OCI-LY1 (cell line): ENCODE data around the gene MAML2.

Experiments used
- H2AFZ ChIP-seq: fragments of 200-600 bp; sonication (generic), shearing (Covaris generic); 2 replicates; pipeline ENCODE4 v1.6.0; 2014; ENCODE audit warnings: antibody characterized with exemption, mild to moderate bottlenecking, low read length
- H3F3A ChIP-seq: fragments of 200-600 bp; sonication (generic), shearing (Covaris generic); 2 replicates; pipeline ENCODE4 v1.6.0; 2014; ENCODE audit warnings: mild to moderate bottlenecking, antibody characterized with exemption, low read length, moderate library complexity; ENCODE audit not compliant: insufficient read depth
- H3K27ac ChIP-seq: fragments of 200-600 bp; sonication (generic); 2 replicates; pipeline ENCODE4 v1.5.1; 2014; ENCODE audit warnings: low read length, mixed run types, mild to moderate bottlenecking, low read depth; ENCODE audit not compliant: poor library complexity, severe bottlenecking
- H3K27me3 ChIP-seq: fragments of 200-600 bp; sonication (generic); 2 replicates; pipeline ENCODE4 v1.6.0; 2014; ENCODE audit warnings: antibody characterized with exemption, mild to moderate bottlenecking, low read length, moderate library complexity; ENCODE audit not compliant: insufficient read depth
- H3K36me3 ChIP-seq: fragments of 200-600 bp; sonication (generic); 2 replicates; pipeline ENCODE4 v1.6.1; 2014; ENCODE audit warnings: mild to moderate bottlenecking, antibody characterized with exemption, low read length, moderate library complexity, mixed read lengths; ENCODE audit not compliant: insufficient read depth
- H3K4me1 ChIP-seq: fragments of 200-600 bp; sonication (generic); 2 replicates; pipeline ENCODE4 v1.5.1; 2014; ENCODE audit warnings: mild to moderate bottlenecking, low read length, moderate library complexity; ENCODE audit not compliant: insufficient read depth, severe bottlenecking
- H3K4me2 ChIP-seq: fragments of 200-600 bp; sonication (generic), shearing (Covaris generic); 2 replicates; pipeline ENCODE4 v1.6.1; 2014; ENCODE audit warnings: low read length
- H3K4me3 ChIP-seq: fragments of 200-600 bp; sonication (generic); 2 replicates; pipeline ENCODE4 v1.5.1; 2014; ENCODE audit warnings: low read length, low read depth, mild to moderate bottlenecking, mixed read lengths; ENCODE audit not compliant: poor library complexity, severe bottlenecking
- H3K79me2 ChIP-seq: fragments of 200-600 bp; shearing (Covaris generic); 2 replicates; pipeline ENCODE4 v1.6.1; 2016; ENCODE audit warnings: mixed run types, low read length, mixed read lengths; ENCODE audit not compliant: insufficient read depth
- H3K9ac ChIP-seq: fragments of 200-600 bp; sonication (generic), shearing (Covaris generic); 2 replicates; pipeline ENCODE4 v1.6.1; 2014; ENCODE audit warnings: mild to moderate bottlenecking, low read length, mixed read lengths
- H3K9me2 ChIP-seq: fragments of 200-600 bp; sonication (generic), shearing (Covaris generic); 2 replicates; pipeline ENCODE4 v1.6.1; 2014; ENCODE audit warnings: low read depth, mild to moderate bottlenecking, low read length, mixed read lengths
- H3K9me3 ChIP-seq: fragments of 200-600 bp; shearing (Covaris generic); 2 replicates; pipeline ENCODE4 v1.6.1; 2014; ENCODE audit warnings: low read length, mixed read lengths
- H4K20me1 ChIP-seq: fragments of 200-600 bp; sonication (generic), shearing (Covaris generic); 2 replicates; pipeline ENCODE4 v1.6.0; 2016; ENCODE audit warnings: mild to moderate bottlenecking, low read length; ENCODE audit not compliant: insufficient read depth
- CTCF ChIP-seq: fragments of 200-600 bp; sonication (generic), shearing (Covaris generic); IDR thresholded peaks from 2 replicates; pipeline ENCODE4 v1.5.1; 2017; ENCODE audit warnings: mild to moderate bottlenecking, antibody characterized with exemption, low read length, moderate library complexity, mixed read lengths
- EZH2 ChIP-seq: fragments of 200-600 bp; sonication (generic), shearing (Covaris generic); IDR thresholded peaks from 2 replicates; pipeline ENCODE4 v1.8.0; 2017; ENCODE audit warnings: borderline replicate concordance, mixed run types, mild to moderate bottlenecking, antibody characterized with exemption, low read length, moderate library complexity, mixed read lengths

Gene MAML2

GRCh38 chr11:96043291-96043690 lies 299.7 kb downstream of the MAML2 start:
- H2AFZ ChIP-seq, result no peak overlapping the region
- H3K9me2 ChIP-seq, result no peaks in the 10 kb centered on the region
- no peaks in the 10 kb centered on the region for H3K27me3 ChIP-seq
- no peak overlapping the region for H3K4me2 ChIP-seq
- H3F3A ChIP-seq, result no peaks in the 10 kb centered on the region
- H3K4me3 ChIP-seq, result no peak overlapping the region
- H3K9ac ChIP-seq, result no peak overlapping the region
- no peak for TF ChIP-seq EZH2
- TF ChIP-seq CTCF, result no peak
- H4K20me1 ChIP-seq, result no peaks in the 10 kb centered on the region
- H3K27ac ChIP-seq, result no peak overlapping the region
- no peaks in the 10 kb centered on the region for H3K36me3 ChIP-seq
- no peaks in the 10 kb centered on the region for H3K9me3 ChIP-seq
- no peaks in the 10 kb centered on the region for H3K79me2 ChIP-seq
- H3K4me1 ChIP-seq, result no peaks in the 10 kb centered on the region

GRCh38 chr11:96038046-96038445 lies 304.9 kb downstream of the MAML2 start:
- H2AFZ ChIP-seq, result no peak overlapping the region
- no peaks in the 10 kb centered on the region for H4K20me1 ChIP-seq
- H3K4me1 ChIP-seq, result no peaks in the 10 kb centered on the region
- H3K9me2 ChIP-seq, result no peaks in the 10 kb centered on the region
- H3K9me3 ChIP-seq, result no peaks in the 10 kb centered on the region
- H3K4me3 ChIP-seq, result no peak overlapping the region
- no peaks in the 10 kb centered on the region for H3K79me2 ChIP-seq
- no peaks in the 10 kb centered on the region for H3K27me3 ChIP-seq
- no peak overlapping the region for H3K4me2 ChIP-seq
- H3K36me3 ChIP-seq, result no peaks in the 10 kb centered on the region
- TF ChIP-seq EZH2 (no peak), CTCF (no peak)
- H3K9ac ChIP-seq, result no peak overlapping the region
- no peak overlapping the region for H3K27ac ChIP-seq
- H3F3A ChIP-seq, result no peaks in the 10 kb centered on the region

GRCh38 chr11:96037405-96037949 lies 305.5 kb downstream of the MAML2 start:
- H3F3A ChIP-seq, result no peaks in the 10 kb centered on the region
- H3K9me3 ChIP-seq, result no peaks in the 10 kb centered on the region
- H3K9me2 ChIP-seq, result no peaks in the 10 kb centered on the region
- no peaks in the 10 kb centered on the region for H3K27me3 ChIP-seq
- H3K9ac ChIP-seq, result no peak overlapping the region
- H3K79me2 ChIP-seq, result no peaks in the 10 kb centered on the region
- TF ChIP-seq EZH2 (no peak), CTCF (no peak)
- H3K4me1 ChIP-seq, result no peaks in the 10 kb centered on the region
- H2AFZ ChIP-seq, result no peak overlapping the region
- H3K4me3 ChIP-seq, result no peak overlapping the region
- H4K20me1 ChIP-seq, result no peaks in the 10 kb centered on the region
- no peak overlapping the region for H3K27ac ChIP-seq
- H3K4me2 ChIP-seq, result no peak overlapping the region
- no peaks in the 10 kb centered on the region for H3K36me3 ChIP-seq
